ENCODE data around the gene XK.

Gene XK

GRCh38 chrX:37662181-37662580, 23.4 kb upstream of the XK start:
- Histone ChIP-seq H3K9ac (no peak overlapping the region), H3K4me3 (IDR thresholded peaks at IDR 0.05; ENCODE audit: insufficient read depth, low read depth, low read length) (no peak overlapping the region), H3K27ac (no peak overlapping the region), H3K27me3 (ENCODE audit: insufficient read depth, low read depth) (no peaks in the 10 kb centered on the region), H3K4me2 (no peak overlapping the region), H4K20me1 (ENCODE audit: insufficient read depth) (no peaks in the 10 kb centered on the region), H3K4me1 (ENCODE audit: low read depth, poor library complexity, severe bottlenecking) (no peaks in the 10 kb centered on the region), H3K79me2 (ENCODE audit: insufficient read depth, low read depth) (no peaks in the 10 kb centered on the region), H2AFZ (ENCODE audit: low read depth) (no peak overlapping the region), H3K36me3 (ENCODE audit: insufficient read depth) (no peaks in the 10 kb centered on the region)
- no peak for TF ChIP-seq CTCF (conservative IDR thresholded peaks at IDR 0.05; ENCODE audit: low read depth, low read length)

- Histone ChIP-seq H3K4me2 (no peak overlapping the region), H3K36me3 (ENCODE audit: insufficient read depth) (no peaks in the 10 kb centered on the region), H3K9ac (no peak overlapping the region), H2AFZ (ENCODE audit: low read depth) (no peak overlapping the region), H3K79me2 (ENCODE audit: insufficient read depth, low read depth) (no peaks in the 10 kb centered on the region), H4K20me1 (ENCODE audit: insufficient read depth) (no peaks in the 10 kb centered on the region), H3K4me3 (IDR thresholded peaks at IDR 0.05; ENCODE audit: insufficient read depth, low read depth, low read length) (no peak overlapping the region), H3K4me1 (ENCODE audit: low read depth, poor library complexity, severe bottlenecking) (no peaks in the 10 kb centered on the region), H3K27me3 (ENCODE audit: insufficient read depth, low read depth) (no peaks in the 10 kb centered on the region), H3K27ac (no peak overlapping the region)
- TF ChIP-seq CTCF (conservative IDR thresholded peaks at IDR 0.05; ENCODE audit: low read depth, low read length): no peak
These were observed 19.1 kb upstream of the XK start for GRCh38 chrX:37666516-37666915.

GRCh38 chrX:37667141-37667540, 18.4 kb upstream of the XK start:
- Histone ChIP-seq H3K4me2 (no peak overlapping the region), H3K27ac (no peak overlapping the region), H3K36me3 (ENCODE audit: insufficient read depth) (no peaks in the 10 kb centered on the region), H3K4me3 (IDR thresholded peaks at IDR 0.05; ENCODE audit: insufficient read depth, low read depth, low read length) (no peak overlapping the region), H2AFZ (ENCODE audit: low read depth) (no peak overlapping the region), H4K20me1 (ENCODE audit: insufficient read depth) (no peaks in the 10 kb centered on the region), H3K4me1 (ENCODE audit: low read depth, poor library complexity, severe bottlenecking) (no peaks in the 10 kb centered on the region), H3K79me2 (ENCODE audit: insufficient read depth, low read depth) (no peaks in the 10 kb centered on the region), H3K9ac (no peak overlapping the region), H3K27me3 (ENCODE audit: insufficient read depth, low read depth) (no peaks in the 10 kb centered on the region)
- no peak for TF ChIP-seq CTCF (conservative IDR thresholded peaks at IDR 0.05; ENCODE audit: low read depth, low read length)

- Histone ChIP-seq H3K79me2 (ENCODE audit: insufficient read depth, low read depth) (no peaks in the 10 kb centered on the region), H3K4me1 (ENCODE audit: low read depth, poor library complexity, severe bottlenecking) (peaks cover 13% of the 10 kb centered on the region), H3K27ac (no peak overlapping the region), H3K9ac (no peak overlapping the region), H3K4me2 (no peak overlapping the region), H3K4me3 (IDR thresholded peaks at IDR 0.05; ENCODE audit: insufficient read depth, low read depth, low read length) (no peak overlapping the region), H2AFZ (ENCODE audit: low read depth) (no peak overlapping the region), H3K36me3 (ENCODE audit: insufficient read depth) (no peaks in the 10 kb centered on the region), H3K27me3 (ENCODE audit: insufficient read depth, low read depth) (no peaks in the 10 kb centered on the region), H4K20me1 (ENCODE audit: insufficient read depth) (no peaks in the 10 kb centered on the region)
- no peak for TF ChIP-seq CTCF (conservative IDR thresholded peaks at IDR 0.05; ENCODE audit: low read depth, low read length)
These were observed 13.0 kb upstream of the XK start for GRCh38 chrX:37672563-37672962.
